HEK293T (cell line): Measurements from ENCODE around the gene DOCK3.

Experiments used
- ELF4 ChIP-seq: fragments of 450-650 bp; IDR thresholded peaks from 2 replicates; pipeline ENCODE4 v1.6.1; 2017; ENCODE audit warnings: antibody characterized with exemption
- FOXA1 ChIP-seq: fragments of 450-650 bp; IDR thresholded peaks from 2 replicates; pipeline ENCODE4 v1.6.1; 2016; ENCODE audit warnings: mild to moderate bottlenecking
- FOXK2 ChIP-seq: fragments of 450-650 bp; IDR thresholded peaks from 2 replicates; pipeline ENCODE4 v1.6.1; 2016; ENCODE audit warnings: mild to moderate bottlenecking
- FOXM1 ChIP-seq: fragments of 450-650 bp; IDR thresholded peaks from 2 replicates; pipeline ENCODE4 v1.6.1; 2017; ENCODE audit warnings: mild to moderate bottlenecking, borderline replicate concordance
- NFRKB ChIP-seq: fragments of 450-650 bp; IDR thresholded peaks from 2 replicates; pipeline ENCODE4 v1.6.1; 2016; ENCODE audit warnings: mild to moderate bottlenecking, moderate library complexity
- SUZ12 ChIP-seq: fragments of 450-650 bp; IDR thresholded peaks from 2 replicates; pipeline ENCODE4 v1.6.1; 2016; ENCODE audit warnings: mild to moderate bottlenecking
- TARDBP ChIP-seq: fragments of 450-650 bp; IDR thresholded peaks from 2 replicates; pipeline ENCODE4 v1.6.1; 2016

- no peak for TF ChIP-seq FOXM1
- no peak for TF ChIP-seq FOXK2
- no peak for TF ChIP-seq TARDBP
- TF ChIP-seq SUZ12, result no peak
- TF ChIP-seq NFRKB, result no peak
- TF ChIP-seq FOXA1, result no peak
- TF ChIP-seq ELF4, result no peak
These were observed 687.0 kb downstream of the DOCK3 start for GRCh38 chr3:51361746-51362145.
